Renal cortex interstitium (tissue), 11 donors: ENCODE results near the gene INSC. TPM values are rescaled to one million over a fixed set of nuclear protein-coding genes. Genes with fewer than 3 reads are reported as not detected.

Source experiments
- DNase-seq, 11 donors: peaks; one replicate each; pipeline ENCODE4 v3.0.0-alpha.2; 2013; ENCODE audit warnings: low read depth in 9 of 11, low spot score in 4 of 11; ENCODE audit errors: extremely low read depth in 1 of 11
- polyA plus RNA-seq, 3 donors: library from polyadenylated mRNA; unstranded; fragments of 120-200 nt; gene quantifications; one replicate each; pipeline ENCODE4 v1.2.1, GENCODE V29; 2013; ENCODE audit not compliant: insufficient read length in 3 of 3

The INSC gene
- polyA plus RNA-seq, 3 donors: 0.33 to 1.3 (median 0.62) TPM

DNA sequence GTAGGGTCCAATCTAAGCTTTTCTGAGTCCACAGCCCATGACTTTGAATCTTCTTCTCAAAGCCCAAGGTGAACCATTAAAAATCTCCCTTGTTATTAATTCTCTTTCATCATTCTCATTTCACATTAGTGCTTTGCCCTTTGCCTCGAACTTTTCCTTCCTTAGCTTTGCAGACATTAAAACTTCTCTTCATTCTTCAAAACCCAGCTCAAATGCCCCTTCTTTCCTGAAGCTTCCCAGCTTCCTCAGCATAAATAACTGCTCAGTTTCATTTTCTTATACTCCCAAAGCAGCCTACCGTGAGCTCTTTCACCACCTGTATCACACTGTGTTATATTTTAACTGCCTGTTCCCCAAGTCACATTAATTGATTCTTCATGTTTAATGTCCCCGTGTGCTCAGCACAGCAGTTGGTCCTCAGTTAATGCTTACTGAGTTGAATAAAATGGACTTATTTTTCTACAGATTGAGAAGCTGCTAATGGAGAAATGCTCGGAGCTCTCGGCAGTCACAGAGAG is 62.0 kb downstream of the INSC start:
- no peak for DNase-seq

DNA sequence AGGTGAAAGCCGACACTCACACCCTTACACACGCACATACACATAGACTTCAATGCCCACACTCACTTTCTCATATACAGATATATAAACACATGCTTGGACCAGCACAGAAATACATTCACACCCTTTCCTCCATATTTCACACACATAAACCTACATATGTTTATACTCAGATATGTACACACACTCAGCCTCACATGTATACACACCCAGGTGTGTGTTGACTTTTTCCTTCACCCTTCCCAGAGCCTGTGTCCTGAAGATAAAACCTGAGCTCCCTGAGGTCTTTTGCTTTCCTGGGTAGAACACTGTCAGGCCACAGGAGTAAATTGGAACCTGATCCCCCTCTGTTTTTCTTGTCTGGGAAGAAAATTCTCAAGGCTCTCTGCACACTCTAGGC is 62.8 kb downstream of the INSC start:
- DNase-seq: no peak

DNA sequence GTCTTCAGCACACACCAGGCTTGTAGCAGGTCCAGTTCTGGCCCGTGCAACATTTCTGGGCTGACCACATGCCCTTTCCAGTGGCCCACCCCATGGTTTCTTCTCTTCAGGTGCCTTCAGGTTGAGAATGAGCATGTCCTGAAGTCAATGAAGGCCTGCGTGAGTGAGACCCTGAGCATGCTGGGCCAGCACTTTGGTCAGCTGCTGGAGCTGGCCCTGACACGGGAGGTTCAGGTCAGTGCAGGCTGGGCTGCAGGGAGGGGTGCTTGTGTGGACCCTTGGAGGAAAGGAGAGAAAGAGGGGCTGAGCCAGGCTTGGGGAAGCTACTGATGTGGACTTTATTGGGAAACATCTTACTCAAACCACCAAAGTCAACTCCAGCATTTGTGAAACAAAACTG is 63.5 kb downstream of the INSC start:
- no peak for DNase-seq

DNA sequence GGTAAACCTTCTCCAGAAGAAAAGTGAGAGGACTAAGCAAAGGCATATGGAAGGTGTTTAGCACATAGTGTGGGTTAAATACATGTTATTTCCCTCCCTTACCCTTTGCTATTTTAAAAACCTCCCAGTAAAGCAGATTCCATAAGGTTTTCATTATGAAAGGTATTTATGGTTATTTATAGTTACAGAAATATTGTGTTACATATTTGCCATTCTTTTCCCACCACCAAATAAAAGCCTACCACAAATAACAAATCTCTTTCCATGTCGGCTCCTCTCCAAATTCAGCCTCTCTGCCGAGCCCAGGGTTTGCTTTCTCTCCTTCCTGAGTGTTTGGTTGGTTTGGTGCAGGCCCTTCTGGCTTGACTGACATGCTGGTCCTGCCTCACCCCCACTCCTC is 64.4 kb downstream of the INSC start:
- no peak for DNase-seq

DNA sequence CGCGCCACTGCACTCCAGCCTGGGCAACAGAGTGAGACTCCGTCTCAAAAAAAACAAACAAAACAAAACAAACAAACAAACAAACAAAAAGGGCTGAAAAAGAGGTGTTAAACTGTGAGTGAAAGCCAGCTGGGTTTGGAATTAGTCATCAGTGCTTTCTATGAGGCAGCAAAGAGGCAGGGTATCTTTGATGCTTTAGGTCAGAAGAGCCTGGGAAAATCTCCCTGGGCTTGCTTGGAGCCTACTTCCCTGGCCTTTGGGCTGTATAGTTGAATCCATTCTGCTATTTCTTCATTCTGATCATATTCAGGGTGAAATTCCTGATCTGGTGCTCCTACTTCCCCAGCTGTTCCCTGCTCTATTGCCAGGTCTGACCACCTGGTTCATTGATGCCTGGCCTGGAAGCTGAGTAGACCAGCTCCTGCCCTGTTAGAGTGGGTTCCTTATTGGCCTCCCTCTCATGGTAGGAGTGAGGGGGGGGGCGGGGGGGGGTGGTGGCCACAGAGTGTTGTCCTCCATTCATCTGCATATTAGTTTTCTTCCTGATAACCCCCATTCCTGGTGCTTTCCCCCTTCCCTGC is 65.6 kb downstream of the INSC start:
- DNase-seq: no peak

DNA sequence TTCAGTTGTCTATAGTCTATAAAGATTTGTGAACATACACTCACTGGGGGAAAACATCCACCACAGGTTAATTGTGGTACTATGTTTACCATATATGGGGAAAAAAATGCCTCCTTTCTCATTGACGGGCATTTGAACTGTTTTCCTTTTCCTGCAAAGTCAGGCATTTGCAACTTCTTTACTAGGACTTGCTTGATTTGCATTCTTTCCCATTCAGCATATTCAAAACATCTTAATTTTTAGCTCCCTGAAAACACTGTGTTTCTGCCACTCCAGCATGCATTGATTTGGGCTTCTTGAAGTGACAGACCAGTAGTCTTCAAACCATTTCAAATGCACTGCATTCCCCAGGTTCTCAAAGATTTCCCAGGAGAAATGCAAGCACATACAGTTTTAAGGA is 67.6 kb downstream of the INSC start:
- DNase-seq: no peak

DNA sequence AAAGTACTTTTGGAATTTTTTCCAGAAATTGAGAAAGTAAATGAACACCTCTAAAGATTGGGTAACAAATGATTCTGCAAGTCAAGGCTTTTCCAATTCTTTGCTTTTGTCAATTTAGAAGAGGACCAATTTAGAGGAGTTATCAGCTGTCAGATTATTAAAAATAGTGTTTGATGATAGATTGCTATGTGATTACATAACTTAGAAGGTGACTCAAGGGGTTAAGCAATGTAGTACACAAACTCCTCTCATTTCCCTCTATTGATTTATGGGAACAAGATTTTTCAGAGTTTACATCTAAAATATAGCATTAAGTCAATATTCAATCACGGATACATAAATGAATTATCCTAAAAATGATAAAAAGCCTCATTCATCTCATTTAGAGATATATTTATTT is 70.3 kb downstream of the INSC start:
- no peak for DNase-seq

DNA sequence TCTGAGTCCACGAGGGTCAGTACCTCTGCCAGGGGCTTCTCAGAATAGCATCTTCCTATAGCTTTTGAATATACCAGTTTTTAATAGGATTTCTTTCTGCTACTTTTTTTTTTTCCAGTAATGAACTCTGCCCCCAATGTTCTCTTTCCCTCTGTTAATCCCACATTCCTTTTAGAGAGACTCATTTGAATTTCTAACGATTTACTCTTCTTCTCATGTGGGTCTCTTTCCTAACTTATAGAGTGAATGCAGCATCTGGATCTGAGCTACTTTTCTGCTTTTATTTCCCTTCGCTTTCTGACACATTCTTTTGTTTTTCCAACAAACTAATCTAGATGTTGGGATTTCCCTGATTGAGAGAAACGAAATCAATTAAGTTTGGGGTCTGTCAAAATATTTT is 71.4 kb downstream of the INSC start:
- no peak for DNase-seq

DNA sequence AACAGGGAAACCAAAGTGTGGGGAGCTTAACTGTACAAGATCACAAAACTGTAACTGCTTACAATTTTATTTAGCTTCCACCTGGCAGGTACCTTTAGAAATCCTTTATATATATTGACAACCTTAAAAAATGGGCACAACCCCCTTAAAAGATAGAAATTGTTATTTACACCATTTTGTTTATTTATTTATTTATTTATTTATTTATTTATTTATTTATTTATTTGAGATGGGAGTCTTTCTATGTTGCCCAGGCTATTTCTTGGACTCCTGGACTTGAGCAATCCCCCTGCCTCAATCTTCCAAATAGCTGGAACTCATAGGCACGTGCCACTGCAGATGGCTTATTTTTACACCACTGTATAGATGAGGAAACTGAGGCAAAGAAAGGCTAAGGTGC is 74.5 kb downstream of the INSC start:
- DNase-seq: no peak

DNA sequence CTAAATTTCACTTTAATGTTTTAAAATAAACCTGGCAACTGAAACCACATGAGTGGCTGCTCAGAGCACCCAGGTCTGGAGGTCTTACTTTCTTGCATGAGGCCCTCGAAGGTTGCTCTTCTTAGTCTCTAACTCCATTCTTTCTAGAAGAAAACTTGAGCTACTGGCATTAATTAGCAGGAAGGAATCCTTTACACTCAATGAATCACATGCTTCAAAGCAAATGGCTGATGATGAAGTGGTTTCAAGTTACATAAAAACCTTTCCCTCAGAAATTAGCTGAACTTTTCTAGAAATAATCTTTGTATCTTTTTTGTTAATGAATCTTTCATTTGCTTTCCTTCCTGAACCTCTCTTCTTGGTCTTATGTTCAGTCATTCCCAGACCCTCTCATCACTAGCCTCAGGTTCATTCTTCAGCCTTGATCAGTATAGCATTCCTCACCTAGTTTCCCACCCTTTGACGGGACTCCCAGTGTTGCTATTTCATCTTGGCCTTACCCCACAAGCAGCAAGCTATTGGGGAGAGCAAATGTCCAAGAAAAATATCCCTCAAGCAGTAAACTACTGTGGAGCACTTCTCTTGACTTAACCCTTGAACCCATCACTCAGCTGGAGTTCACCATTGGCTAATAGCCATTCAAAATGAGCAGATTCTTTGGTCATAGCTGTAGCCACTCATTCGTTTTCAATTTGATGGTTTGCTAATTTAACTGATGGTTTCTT is 75.1 kb downstream of the INSC start:
- no peak for DNase-seq

DNA sequence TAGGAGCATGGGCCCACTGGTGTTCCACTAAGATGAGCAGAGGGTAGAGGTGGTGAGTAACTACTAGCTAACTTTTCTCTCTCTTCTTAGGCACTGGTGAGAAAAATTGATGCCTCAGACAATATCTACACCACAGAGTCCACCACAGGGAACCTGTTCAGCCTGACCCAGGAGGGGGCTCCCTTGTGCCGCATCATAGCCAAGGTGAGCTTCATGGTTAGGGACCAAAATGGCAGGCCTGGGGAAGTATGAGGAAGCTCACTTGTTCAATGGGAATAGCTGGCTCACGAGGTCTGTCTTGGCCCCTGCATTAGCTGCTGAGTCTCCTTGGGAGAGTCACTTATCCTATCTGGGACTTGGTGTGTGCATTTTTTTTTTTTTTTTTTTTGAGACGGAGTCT is 75.9 kb downstream of the INSC start:
- no peak for DNase-seq

DNA sequence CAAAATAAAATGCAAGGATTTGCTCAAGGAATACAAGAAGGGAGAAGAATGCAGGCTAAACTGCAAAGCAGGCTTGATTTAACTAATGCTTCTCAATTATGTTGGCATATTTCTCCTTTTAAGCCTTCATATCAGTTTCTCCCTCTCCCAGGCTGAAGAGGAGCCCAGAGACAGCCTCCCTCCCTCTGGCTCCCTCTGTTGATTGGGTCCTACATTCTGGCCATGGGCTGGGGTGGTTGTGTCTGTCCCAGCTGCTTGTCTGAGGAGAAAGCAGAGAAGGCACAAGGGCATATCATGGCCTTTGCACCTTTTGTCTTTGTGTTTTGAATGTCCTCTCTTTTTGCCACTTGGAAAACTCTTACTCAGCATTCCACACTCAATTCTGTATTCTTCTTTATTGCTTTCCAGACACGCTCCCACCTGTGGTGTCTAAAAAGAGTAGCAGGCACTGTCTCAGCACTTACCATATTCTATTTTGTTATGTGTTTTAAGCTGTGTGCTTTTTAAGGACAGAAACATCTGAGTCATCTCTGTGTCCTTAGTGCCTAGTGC is 77.4 kb downstream of the INSC start:
- no peak for DNase-seq

DNA sequence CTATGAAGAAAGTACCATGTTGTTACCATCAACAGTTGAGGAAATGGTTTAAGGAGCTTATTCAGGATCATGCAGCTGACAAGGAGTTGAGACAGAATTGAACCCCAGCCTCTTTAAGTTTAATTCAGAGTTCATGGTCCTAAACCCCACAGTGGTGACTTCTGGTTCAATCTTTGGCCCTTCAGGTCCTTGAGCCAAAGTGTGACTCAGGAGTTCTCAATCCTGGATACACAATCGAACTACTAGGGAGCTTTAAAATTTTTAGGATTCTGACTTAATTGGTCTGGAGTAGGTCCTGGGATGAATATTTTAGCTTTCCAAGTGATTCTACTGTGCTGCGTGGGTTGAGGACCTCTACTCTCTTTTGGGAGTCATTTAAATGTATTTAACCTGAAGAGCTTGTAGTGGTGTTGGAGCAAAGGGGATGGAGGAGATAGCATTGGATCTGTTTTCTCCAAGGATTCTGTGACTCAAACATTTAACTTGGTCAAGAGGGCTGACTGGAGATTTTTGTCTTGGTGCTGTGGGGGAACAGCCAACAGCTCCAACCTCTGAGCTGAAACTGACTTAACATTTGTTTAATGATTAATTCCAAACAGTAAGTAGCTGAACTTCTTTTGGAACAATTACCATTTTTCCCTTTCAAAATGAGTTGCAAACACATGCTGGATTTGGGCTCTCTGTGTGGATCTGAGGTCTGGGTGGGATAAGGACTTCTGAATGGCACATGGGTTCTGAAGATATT is 80.1 kb downstream of the INSC start:
- no peak for DNase-seq

DNA sequence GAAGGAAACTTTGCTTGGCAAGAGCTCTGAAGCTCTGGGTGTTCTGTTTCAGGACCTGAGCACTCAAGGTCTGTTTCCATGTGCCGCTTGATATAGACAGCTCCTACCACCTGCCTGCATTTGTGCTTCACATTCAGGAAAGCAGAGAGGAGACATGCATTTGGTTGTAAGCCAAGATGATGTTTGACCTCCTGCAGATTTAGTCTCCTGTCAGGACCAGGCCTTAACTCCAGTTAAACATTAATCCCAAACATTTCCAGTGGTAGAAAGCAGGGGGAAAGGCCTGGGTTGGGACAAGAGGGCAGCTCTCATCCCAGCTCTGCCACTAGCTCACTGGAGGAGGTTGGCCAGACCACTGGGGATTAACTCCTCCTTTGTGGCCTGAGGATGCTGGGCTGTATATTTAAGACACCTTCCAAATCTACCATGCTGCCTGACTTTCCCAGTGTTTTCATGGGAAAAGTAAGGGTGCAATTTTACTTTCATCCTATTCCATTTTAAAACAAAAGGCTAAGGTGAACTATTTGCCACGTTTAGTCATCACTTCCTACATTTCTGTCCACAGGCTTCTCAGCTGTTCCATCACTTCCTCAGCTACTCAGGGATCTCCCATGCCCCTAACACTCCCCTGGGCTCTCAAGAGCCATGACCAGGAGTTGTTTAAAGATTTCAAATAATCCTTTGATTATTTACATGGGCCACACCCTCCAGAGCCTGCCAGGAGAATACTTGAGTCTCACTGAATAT is 80.9 kb downstream of the INSC start:
- peak in 1 of 11 donors; percentile 43 for DNase-seq

DNA sequence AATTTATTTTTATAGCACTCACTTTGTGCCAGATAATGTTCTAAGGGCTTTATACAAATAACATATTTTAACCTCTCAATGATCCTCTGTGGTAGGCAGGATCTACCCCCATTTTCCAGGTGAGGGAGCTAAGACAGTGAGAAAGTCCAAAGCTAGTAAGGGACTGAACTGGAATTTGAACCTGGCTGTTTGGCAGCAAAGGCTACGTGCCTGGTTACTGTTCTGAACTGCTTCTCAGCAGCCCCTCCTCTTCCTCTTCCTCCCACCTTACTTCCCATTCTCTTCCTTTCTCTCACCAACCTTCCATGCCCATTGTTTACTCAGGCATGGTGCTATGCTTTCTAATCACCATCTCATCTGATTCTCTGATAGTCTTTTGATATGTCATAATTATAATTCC is 82.0 kb downstream of the INSC start:
- no peak for DNase-seq

DNA sequence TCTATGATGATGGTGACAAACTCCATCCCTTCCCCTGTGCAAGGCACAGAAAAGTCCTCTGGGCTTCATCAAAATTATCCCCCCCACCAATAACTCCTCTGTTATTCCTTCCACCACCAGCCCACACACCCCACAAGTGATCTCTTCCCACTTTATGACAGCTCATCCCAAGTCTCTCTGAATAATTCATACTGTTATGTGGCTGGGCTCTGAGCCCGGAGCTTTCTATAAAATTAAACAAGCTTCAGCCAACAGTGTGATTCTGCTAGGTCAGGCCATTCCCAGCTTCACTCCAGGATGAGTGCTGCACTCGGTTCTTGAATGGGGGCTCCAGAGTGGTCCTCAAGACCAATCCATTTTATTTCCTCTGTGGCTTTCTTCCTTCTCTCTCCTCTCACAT is 83.0 kb downstream of the INSC start:
- no peak for DNase-seq

DNA sequence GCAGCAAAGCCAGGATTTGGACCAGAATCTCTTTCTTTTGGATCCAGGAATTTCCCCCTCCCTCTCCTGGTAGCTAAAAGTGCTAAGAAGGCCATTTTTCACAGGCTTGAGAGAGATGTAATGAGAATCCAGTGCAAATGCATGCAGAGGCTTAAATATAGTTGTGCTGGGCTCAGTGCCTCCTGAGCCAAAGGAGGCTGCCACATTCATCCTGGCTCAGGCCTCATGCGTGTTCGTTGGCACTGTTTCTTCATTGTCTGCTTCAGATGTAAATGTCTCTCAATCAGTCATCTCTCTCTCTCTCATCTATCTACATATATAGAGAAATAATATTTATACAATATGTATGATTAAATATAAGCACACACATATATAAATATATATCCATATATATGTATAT is 83.6 kb downstream of the INSC start:
- DNase-seq: no peak

DNA sequence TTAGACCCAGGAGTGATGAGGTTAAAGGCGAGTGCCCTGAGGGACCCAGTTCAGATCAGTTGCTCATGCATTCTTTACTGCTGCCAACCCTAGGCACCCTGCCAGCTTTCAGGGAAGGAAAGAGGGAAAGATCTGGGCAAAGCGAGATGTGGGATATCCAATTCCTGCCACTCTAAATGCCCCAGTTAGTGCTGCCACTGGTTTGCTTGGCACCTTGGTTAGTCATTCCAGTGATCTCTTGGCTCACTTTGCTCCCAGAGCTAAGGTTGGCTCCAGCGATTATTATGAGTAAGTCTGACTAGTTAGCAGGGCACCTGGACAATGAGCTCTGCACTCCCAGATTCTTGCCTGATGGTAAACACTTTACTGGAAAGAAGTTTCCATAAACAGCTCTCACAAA is 85.0 kb downstream of the INSC start:
- DNase-seq: no peak

DNA sequence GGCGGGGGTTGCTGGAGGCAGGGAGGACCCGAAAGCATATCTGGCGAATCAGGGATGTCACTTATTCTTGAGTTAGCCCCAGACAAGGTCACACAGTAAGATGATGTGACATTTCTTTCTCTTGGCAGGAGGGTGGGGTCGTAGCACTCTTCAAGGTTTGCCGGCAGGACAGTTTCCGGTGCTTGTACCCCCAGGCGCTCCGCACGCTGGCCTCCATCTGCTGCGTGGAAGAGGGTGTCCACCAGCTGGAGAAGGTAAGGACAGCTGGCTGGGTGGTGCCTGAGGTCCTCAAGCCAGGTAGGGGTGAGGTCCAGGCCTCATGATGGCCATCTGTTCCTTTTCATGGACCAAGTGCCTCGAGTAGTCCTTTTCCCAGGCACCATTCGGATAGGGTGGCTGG is 86.0 kb downstream of the INSC start:
- DNase-seq: no peak
